AG09319 (cell line): ENCODE results near the gene MCRIP2.

Source experiments
- DNase-seq: peaks from one replicate; pipeline ENCODE4 v3.0.0-alpha.2; 2010; ENCODE audit warnings: low read depth; ENCODE audit errors: extremely low read depth
- CTCF ChIP-seq: IDR thresholded peaks from 2 replicates; pipeline ENCODE4 v1.5.1; 2011; ENCODE audit warnings: low read depth, mild to moderate bottlenecking, inconsistent platforms, low read length, moderate library complexity

Gene MCRIP2

GRCh38 chr16:640614-641013, 1.0 kb upstream of the MCRIP2 start:
- TF ChIP-seq CTCF = no peak
- DNase-seq = no peak

- no peak for DNase-seq
- TF ChIP-seq CTCF = no peak
Observed at GRCh38 chr16:642189-643049, 791 bp downstream of the MCRIP2 start.

- DNase-seq = no peak
Observed at GRCh38 chr16:643050-643368, 1.4 kb downstream of the MCRIP2 start.

DNA sequence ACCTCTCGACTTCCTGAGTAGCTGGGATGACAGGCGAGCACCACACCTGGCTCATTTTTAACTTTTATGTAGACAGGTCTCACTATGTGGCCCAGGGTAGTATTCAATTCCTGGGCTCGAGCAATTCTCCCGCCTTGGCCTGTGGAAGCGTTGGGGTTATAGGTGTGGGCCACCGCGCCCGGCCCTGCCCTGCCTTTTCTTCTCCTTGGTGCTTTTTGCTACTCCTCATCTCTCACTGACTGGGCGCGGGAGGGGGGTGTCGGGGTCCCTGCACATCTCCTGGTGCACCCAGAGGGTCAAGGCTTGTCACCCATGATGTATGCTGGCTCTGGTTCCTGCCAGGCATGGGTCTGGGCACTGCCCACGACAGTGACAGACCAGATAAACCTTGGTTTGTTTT, 2.9 kb downstream of the MCRIP2 start:
- TF ChIP-seq CTCF = no peak
- DNase-seq = no peak

More at GRCh38 chr16:643050-643368, 1.4 kb downstream of the MCRIP2 start:
- TF ChIP-seq CTCF = no peak

GRCh38 chr16:645852-646678, 4.4 kb downstream of the MCRIP2 start:
- no peak for TF ChIP-seq CTCF
- no peak for DNase-seq

- no peak for TF ChIP-seq CTCF
- DNase-seq = no peak
Observed at GRCh38 chr16:646679-647172, 5.1 kb downstream of the MCRIP2 start.
